Stimulated activated CD8-positive, alpha-beta memory T cell treated with anti-CD3 and anti-CD28 coated beads, Interleukin-7, amount 100 ng/mL, for 48 hours (primary cell): ENCODE data around the gene VAT1L.

Experiments
- DNase-seq, 2 donors: peaks; one replicate each; pipeline ENCODE4 v3.0.0-alpha.2; 2020; ENCODE audit warnings: low read depth in 1 of 2; ENCODE audit errors: extremely low read depth in 1 of 2

Gene VAT1L

GRCh38 chr16:77905374-77905920 lies 117.1 kb downstream of the VAT1L start:
- no peak for DNase-seq

GRCh38 chr16:77910021-77910420 lies 121.7 kb downstream of the VAT1L start:
- no peak for DNase-seq

- no peak for DNase-seq
These were observed 124.3 kb downstream of the VAT1L start for GRCh38 chr16:77912617-77913016.

GRCh38 chr16:77913738-77914253 lies 125.4 kb downstream of the VAT1L start:
- no peak for DNase-seq

DNA sequence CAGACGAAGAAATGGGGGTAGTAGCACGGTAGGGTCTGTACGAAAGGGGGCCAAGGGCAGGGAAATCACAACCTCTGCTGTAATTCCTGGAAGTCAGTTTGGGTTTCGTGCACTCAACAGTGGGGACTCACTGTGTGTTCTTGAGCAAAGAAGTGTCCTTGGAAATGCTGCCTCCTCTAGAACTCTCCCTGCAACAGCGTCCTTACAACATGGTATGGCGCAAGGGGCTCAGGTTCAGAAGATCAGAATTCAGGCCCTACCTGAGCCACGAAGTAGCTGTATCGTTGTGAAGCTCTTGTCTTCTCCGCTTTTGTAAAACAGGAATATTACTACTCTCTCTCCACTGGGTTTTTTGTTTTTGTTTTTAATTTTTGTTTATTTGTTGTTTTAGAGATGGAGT lies 127.7 kb downstream of the VAT1L start:
- DNase-seq, result no peak

DNA sequence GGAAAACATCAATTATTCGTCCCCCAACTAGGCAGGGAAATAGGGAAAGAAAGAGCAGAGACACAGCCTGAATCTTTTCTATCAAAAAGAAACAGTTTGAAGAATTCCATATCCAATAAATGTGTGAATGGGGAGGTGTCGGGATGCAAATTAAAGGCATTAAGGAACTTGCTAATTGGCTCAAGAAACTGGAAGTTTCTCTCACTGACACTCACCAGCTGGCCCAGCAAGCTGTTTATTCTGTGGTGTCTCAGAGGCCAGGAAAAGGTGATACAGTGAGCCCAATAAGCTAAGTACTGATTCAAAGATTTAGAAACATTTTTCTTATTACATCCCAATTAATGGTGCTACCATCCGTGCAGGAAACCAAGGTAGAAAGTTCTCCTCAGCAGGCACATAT lies 129.6 kb downstream of the VAT1L start:
- no peak for DNase-seq

DNA sequence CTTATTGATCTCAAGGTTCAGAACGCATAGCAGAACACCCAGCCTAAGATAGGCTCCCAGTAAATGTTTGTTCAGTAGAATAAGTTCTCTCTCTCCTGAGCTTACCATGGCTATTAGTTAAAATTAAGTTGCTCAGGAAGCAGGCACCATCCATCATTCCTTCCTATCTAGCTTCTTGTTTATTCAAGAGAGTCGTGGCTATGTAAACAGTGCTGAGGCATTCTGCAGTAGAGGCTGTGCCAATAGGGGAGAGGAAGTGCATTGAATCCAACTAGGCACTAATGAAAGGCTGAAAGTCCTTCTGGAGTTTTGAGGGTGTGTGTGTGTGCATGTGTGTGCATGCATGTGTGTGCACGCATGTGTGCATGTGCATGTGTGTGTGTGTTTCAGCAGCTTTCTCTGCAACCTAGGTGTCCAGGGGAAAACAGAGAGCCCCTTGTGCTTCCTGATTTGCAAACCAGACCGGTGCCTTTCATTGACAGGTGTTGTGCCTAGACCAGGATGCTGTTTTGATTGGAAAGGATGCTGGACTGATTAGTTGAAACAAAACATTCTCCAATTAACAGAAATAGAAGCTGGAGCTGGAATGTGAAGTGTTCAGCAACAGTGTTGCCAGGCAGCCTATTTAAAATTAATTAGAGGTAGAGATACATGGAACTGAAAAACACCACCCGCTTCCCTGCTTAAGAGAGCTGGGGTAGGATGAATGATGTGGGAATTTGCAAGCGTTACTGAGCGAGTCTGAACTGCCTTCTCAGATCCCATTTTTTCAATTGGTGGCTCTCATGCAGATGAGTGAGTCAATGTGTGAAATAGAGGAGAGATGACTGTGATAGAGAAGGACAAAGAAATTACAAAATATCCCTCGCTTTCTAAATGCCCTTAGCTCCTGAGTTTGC lies 130.7 kb downstream of the VAT1L start:
- DNase-seq, result no peak

- no peak for DNase-seq
These were observed 131.5 kb downstream of the VAT1L start for GRCh38 chr16:77919761-77920415.

GRCh38 chr16:77920984-77921383 lies 132.6 kb downstream of the VAT1L start:
- DNase-seq, result no peak

- DNase-seq, result no peak
These were observed 133.9 kb downstream of the VAT1L start for GRCh38 chr16:77922228-77922754.

DNA sequence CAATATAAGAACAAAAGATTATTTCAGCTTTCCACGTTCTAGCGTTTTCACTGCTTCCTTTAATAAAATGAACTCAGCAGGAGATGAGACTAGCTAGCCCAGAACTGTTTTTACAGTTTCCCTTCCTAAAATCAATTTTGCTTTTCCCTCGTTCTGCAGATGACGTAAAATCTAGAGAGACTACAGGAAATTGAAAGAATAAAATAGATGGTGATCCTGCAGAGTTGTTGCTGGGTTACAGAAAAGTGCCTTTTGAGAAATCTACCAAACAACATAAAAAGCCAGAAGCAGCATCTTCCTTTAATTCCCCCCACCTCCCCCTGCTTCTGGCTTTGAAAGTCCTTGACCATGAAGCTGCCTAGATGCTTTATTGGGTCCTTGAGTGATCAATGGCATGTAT lies 137.2 kb downstream of the VAT1L start:
- DNase-seq, result no peak

DNA sequence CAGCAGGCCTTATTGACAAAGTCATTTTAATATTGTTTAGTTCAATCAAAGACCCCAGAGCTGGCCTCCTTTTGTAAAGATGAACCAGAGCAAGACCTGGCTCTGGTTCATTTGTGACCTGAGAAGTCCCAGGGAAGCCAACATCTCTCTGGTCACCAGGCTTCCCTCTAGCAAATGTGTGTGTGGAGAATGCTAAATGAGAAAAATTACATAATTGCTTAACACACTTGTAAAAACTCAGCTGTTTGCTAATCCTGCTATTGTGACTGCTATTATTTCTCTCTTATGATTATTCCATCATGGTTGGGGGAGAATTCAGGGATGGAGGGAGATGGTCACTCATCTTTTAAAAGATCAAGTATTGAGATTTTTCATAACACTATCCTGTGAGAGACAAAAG lies 139.7 kb downstream of the VAT1L start:
- no peak for DNase-seq

DNA sequence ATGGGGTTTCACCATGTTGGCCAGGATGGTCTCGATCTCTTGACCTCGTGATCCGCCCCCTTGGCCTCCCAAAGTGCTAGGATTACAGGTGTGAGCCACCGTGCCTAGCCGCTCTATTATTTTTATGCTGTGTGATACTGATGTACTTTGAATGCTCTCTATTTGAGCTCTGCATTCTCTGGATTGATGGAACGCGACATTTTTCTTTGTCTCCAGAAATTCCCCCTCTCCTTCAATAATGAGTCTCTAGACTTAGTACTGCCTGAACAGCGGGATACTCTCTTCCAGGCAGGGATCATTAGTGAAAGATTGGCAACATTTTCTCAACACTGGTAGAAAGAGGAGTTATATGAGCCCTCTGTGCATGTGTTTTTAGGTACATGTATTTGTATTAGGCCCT lies 140.6 kb downstream of the VAT1L start:
- no peak for DNase-seq

GRCh38 chr16:77931058-77931457 lies 142.7 kb downstream of the VAT1L start:
- no peak for DNase-seq

GRCh38 chr16:77937473-77938149 lies 149.2 kb downstream of the VAT1L start:
- no peak for DNase-seq

- DNase-seq, result no peak
These were observed 150.5 kb downstream of the VAT1L start for GRCh38 chr16:77938913-77939312.

DNA sequence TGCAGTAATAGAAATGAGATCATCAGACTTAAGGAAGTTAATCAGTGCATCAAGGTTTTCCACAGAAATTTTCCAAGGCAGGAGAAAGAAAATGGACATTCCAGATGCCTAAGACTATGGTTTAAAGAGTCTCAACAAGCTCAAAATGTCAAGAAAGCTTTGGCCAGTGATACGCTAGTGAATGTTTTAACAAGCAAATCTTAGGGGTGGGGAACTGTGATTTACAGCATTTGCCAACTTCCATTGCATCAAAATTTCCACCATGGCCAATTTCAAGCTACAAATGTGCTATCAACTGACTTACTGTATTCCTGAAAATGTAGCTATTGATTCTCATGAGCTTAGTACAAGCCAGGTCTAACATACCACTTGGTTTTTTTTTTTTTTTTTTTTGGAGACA lies 151.6 kb downstream of the VAT1L start:
- DNase-seq, result no peak

- no peak for DNase-seq
These were observed 155.4 kb downstream of the VAT1L start for GRCh38 chr16:77943801-77944200.

- no peak for DNase-seq
These were observed 156.3 kb downstream of the VAT1L start for GRCh38 chr16:77944631-77945030.

DNA sequence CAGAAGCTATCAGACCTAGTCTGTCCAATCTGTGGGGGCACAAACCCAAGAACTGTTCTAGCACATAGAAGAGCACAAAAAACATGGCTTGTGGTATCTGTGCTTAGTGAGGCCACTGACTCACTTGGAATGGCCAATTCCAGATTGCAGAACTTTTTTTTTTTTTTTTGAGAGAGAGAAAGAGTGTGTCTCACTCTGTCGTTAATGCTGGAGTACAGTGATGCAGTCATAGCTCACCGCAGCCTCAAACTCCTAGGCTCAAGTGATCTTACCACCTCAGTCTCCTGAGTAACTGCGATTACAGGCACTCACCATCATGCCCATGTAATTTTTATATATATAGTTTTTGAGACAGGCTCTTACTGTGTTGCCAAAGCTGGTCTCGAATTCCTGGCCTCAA lies 156.8 kb downstream of the VAT1L start:
- no peak for DNase-seq

GRCh38 chr16:77946823-77947222 lies 158.5 kb downstream of the VAT1L start:
- DNase-seq, result no peak
